ENCODE data around the gene APC2. TPM values are rescaled to one million over a fixed set of nuclear protein-coding genes. Genes with fewer than 3 reads are reported as not detected.

The APC2 gene
- total RNA-seq, 2 donors from 2014 or later = 0.38 to 0.57 TPM

DNA sequence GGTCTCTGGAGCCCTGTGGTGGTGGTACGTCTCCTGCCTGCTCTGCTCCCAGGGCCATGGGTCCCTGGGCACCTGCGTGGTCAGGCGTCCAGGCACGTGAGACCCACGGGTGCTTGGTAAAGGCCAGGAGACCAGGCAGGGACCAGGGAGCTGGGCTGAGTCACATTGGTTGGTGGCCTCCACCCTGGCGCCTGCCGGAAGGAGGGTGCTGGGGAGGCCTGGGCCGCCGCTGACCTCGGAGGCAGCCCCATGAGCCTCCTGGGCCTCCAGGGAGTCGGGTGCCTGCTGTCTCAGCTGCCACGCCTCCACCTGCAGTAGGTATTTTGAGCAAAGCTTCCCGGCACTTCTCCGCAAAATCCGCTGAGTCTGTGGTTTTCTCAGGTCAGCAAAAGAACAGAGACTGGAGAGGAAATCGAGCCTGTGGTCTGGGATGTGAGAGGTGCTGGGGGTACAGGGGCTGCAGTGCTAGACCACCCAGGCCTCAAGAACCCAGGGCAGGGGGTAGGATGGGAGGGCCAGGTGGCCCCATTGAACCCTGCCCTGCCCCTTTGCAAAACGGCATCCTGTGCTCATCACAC lies 70.4 kb downstream of the APC2 start:
- Mint-ChIP-seq H3K27me3 (ENCODE audit: insufficient read depth) (peaks cover 72% of the 10 kb centered on the region), H3K9me3 (peaks cover 3% of the 10 kb centered on the region)

DNA sequence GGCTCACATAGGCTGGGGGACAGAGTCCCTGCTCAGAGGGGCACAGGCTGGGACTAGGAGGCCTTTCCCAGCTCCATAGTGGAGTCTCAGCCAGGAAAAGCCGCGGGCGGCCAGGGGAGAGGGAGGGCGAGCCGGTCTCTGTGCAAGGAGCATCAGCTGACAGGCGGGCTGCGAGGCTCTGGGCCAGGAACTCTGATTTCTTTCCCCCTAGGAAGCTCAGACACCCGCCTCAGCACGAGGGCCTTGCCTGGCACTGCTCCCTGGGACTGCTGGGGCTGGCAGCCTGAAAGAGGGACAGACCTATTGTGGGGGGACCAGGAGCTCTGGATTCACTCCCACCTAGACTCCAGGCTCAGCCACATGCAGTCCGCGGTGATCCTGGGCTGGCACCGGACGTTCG lies 71.7 kb downstream of the APC2 start:
- Histone ChIP-seq H3K4me1 (ENCODE audit: control insufficient read depth, insufficient read depth, low read length) (no peaks in the 10 kb centered on the region), H3K36me3 (ENCODE audit: control insufficient read depth, insufficient read depth, low read length) (no peaks in the 10 kb centered on the region), H3K4me3 (ENCODE audit: low read length) (no peak overlapping the region), H3K9me3 (ENCODE audit: control insufficient read depth, low read length) (no peaks in the 10 kb centered on the region), H3K9ac (ENCODE audit: extremely low read depth, low read length, poor library complexity, severe bottlenecking) (no peak overlapping the region), H3K27ac (ENCODE audit: low read depth, low read length) (no peak overlapping the region), H3K27me3 (ENCODE audit: control insufficient read depth, insufficient read depth, low read length, poor library complexity, severe bottlenecking) (peaks cover 55% of the 10 kb centered on the region)
- no peak overlapping the region for H3K27ac Mint-ChIP-seq
- WGBS, 2 experiments (ENCODE audit: insufficient coverage in 1 of 2, insufficient read length in 1 of 2) = 80 to 86% methylated on average over 8 to 14 of the region's 14 CpGs
- H3K4me1 Mint-ChIP-seq = peaks cover 3% of the 10 kb centered on the region
- no peak overlapping the region for H3K4me3 Mint-ChIP-seq
- DNase-seq = no peak
- peaks cover 1% of the 10 kb centered on the region for H3K9me3 Mint-ChIP-seq
- TF ChIP-seq, protein P1, sequence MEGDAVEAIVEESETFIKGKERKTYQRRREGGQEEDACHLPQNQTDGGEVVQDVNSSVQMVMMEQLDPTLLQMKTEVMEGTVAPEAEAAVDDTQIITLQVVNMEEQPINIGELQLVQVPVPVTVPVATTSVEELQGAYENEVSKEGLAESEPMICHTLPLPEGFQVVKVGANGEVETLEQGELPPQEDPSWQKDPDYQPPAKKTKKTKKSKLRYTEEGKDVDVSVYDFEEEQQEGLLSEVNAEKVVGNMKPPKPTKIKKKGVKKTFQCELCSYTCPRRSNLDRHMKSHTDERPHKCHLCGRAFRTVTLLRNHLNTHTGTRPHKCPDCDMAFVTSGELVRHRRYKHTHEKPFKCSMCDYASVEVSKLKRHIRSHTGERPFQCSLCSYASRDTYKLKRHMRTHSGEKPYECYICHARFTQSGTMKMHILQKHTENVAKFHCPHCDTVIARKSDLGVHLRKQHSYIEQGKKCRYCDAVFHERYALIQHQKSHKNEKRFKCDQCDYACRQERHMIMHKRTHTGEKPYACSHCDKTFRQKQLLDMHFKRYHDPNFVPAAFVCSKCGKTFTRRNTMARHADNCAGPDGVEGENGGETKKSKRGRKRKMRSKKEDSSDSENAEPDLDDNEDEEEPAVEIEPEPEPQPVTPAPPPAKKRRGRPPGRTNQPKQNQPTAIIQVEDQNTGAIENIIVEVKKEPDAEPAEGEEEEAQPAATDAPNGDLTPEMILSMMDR (conservative IDR thresholded peaks at IDR 0.05) = no peak
- H3K27me3 Mint-ChIP-seq (ENCODE audit: insufficient read depth) = peaks cover 74% of the 10 kb centered on the region
- H3K36me3 Mint-ChIP-seq (ENCODE audit: low read depth) = no peaks in the 10 kb centered on the region

More for the DNA sequence above, 70.4 kb downstream of the APC2 start:
- TF ChIP-seq, protein P1 (conservative IDR thresholded peaks at IDR 0.05) = no peak
- Mint-ChIP-seq H3K4me1 (peaks cover 3% of the 10 kb centered on the region), H3K36me3 (ENCODE audit: low read depth) (no peaks in the 10 kb centered on the region), H3K4me3 (no peak overlapping the region), H3K27ac (no peak overlapping the region)
- WGBS, 2 experiments (ENCODE audit: insufficient coverage in 1 of 2, insufficient read length in 1 of 2) = 84 to 88% methylated on average over 10 to 17 of the region's 17 CpGs
- no peaks in the 10 kb centered on the region for H3K9me3 ChIP-seq (ENCODE audit: control insufficient read depth, low read length)
- DNase-seq = no peak
- H3K36me3 ChIP-seq (ENCODE audit: control insufficient read depth, insufficient read depth, low read length) = no peaks in the 10 kb centered on the region
- no peak overlapping the region for H3K9ac ChIP-seq (ENCODE audit: extremely low read depth, low read length, poor library complexity, severe bottlenecking)
- no peak overlapping the region for H3K4me3 ChIP-seq (ENCODE audit: low read length)
- no peak overlapping the region for H3K27ac ChIP-seq (ENCODE audit: low read depth, low read length)
- no peaks in the 10 kb centered on the region for H3K4me1 ChIP-seq (ENCODE audit: control insufficient read depth, insufficient read depth, low read length)
- H3K27me3 ChIP-seq (ENCODE audit: control insufficient read depth, insufficient read depth, low read length, poor library complexity, severe bottlenecking) = peaks cover 42% of the 10 kb centered on the region

DNA sequence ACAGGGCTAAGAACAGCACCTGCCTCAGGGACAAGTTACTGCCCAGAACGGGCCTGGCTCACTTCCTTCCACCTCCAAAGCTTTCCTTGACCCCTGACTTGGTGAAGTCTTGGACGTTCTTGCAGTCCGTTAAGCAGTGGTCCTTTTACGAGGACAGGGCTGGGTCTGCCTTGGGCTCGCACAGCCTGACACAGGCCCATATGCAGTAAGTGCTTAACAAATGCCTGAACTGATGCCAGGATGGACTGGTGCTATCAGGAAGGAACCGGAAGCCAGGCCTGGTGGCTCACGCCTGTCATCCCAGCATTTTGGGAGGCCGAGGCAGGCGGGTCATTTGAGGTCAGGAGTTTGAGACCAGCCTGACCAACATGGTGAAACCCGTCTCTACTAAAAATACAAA lies 72.1 kb downstream of the APC2 start:
- 84 to 85% methylated on average over 8 to 9 of the region's 10 CpGs for WGBS, 2 experiments (ENCODE audit: insufficient coverage in 1 of 2, insufficient read length in 1 of 2)
- no peaks in the 10 kb centered on the region for H3K36me3 ChIP-seq (ENCODE audit: control insufficient read depth, insufficient read depth, low read length)
- H3K9me3 Mint-ChIP-seq = no peaks in the 10 kb centered on the region
- H3K27me3 ChIP-seq (ENCODE audit: control insufficient read depth, insufficient read depth, low read length, poor library complexity, severe bottlenecking) = peaks cover 57% of the 10 kb centered on the region
- H3K27ac ChIP-seq (ENCODE audit: low read depth, low read length) = no peak overlapping the region
- no peak for DNase-seq
- H3K27me3 Mint-ChIP-seq (ENCODE audit: insufficient read depth) = peaks cover 72% of the 10 kb centered on the region
- no peaks in the 10 kb centered on the region for H3K9me3 ChIP-seq (ENCODE audit: control insufficient read depth, low read length)
- no peak overlapping the region for H3K9ac ChIP-seq (ENCODE audit: extremely low read depth, low read length, poor library complexity, severe bottlenecking)
- peaks cover 3% of the 10 kb centered on the region for H3K4me1 Mint-ChIP-seq
- no peak overlapping the region for H3K27ac Mint-ChIP-seq
- TF ChIP-seq, protein P1 (conservative IDR thresholded peaks at IDR 0.05) = no peak
- no peaks in the 10 kb centered on the region for H3K36me3 Mint-ChIP-seq (ENCODE audit: low read depth)
- H3K4me3 ChIP-seq (ENCODE audit: low read length) = no peak overlapping the region
- no peaks in the 10 kb centered on the region for H3K4me1 ChIP-seq (ENCODE audit: control insufficient read depth, insufficient read depth, low read length)
- no peak overlapping the region for H3K4me3 Mint-ChIP-seq

All from endodermal cell (in vitro differentiated cells).